ENCODE measurements around the gene CDK5R1.

Gene CDK5R1

GRCh38 chr17:32503251-32504165 lies 16.7 kb downstream of the CDK5R1 start:
- no peak for DNase-seq
- no peaks in the 10 kb centered on the region for H3K4me1 ChIP-seq

DNA sequence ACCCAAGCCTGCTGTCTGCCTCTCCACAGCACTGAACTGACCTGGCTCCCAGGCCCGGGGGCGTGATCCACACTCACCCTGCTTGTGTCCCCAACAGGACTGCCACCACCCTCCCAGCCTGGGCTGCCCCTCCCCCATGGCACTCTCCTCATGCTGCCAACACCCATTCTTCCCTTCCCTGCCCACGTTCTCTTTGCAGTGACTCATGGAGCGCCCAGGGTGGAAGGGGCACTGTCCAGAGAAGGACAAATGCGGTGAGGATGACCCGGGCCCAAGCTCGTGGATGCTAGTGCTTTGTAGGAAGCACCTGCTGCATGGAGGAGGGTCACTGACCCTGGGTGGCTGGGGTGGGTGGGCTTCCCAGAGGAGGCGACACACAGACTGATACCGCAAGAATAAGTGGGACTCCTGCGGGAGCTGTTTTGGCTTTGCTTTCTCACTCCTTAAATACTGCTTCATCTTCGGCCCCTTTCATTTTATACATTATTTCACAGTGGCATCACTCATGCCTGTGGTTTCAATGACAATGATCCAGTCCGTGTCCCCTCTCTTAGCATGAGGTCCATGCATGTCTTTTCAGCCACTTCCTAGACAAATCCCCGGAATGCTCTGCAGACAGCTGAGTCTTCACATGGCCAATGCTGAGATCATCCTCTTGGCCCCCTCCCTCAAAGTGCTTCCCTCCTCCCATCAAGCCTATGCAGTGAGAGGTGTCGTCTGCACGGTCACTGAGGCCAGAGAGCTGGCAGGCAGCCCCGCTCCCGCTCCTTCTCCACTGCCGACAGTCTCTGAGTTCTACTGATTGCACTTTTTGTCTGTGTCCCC lies 17.6 kb downstream of the CDK5R1 start:
- DNase-seq = no peak
- H3K9me3 ChIP-seq = no peaks in the 10 kb centered on the region
- H3K36me3 ChIP-seq = no peaks in the 10 kb centered on the region
- H3K4me3 ChIP-seq (ENCODE audit: low read depth, low read length) = no peak overlapping the region
- TF ChIP-seq, protein P1, sequence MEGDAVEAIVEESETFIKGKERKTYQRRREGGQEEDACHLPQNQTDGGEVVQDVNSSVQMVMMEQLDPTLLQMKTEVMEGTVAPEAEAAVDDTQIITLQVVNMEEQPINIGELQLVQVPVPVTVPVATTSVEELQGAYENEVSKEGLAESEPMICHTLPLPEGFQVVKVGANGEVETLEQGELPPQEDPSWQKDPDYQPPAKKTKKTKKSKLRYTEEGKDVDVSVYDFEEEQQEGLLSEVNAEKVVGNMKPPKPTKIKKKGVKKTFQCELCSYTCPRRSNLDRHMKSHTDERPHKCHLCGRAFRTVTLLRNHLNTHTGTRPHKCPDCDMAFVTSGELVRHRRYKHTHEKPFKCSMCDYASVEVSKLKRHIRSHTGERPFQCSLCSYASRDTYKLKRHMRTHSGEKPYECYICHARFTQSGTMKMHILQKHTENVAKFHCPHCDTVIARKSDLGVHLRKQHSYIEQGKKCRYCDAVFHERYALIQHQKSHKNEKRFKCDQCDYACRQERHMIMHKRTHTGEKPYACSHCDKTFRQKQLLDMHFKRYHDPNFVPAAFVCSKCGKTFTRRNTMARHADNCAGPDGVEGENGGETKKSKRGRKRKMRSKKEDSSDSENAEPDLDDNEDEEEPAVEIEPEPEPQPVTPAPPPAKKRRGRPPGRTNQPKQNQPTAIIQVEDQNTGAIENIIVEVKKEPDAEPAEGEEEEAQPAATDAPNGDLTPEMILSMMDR (IDR thresholded peaks at IDR 0.05; ENCODE audit: low read depth, low read length) = no peak
- no peaks in the 10 kb centered on the region for H3K4me1 ChIP-seq
- no peaks in the 10 kb centered on the region for H3K27me3 ChIP-seq

More at GRCh38 chr17:32503251-32504165, 16.7 kb downstream of the CDK5R1 start:
- Histone ChIP-seq H3K36me3 (no peaks in the 10 kb centered on the region), H3K27me3 (no peaks in the 10 kb centered on the region), H3K9me3 (no peaks in the 10 kb centered on the region), H3K4me3 (ENCODE audit: low read depth, low read length) (no peak overlapping the region)
- TF ChIP-seq, protein P1 (IDR thresholded peaks at IDR 0.05; ENCODE audit: low read depth, low read length) = no peak

- Histone ChIP-seq H3K9me3 (no peaks in the 10 kb centered on the region), H3K4me1 (no peaks in the 10 kb centered on the region), H3K27me3 (no peaks in the 10 kb centered on the region), H3K36me3 (no peaks in the 10 kb centered on the region), H3K4me3 (ENCODE audit: low read depth, low read length) (no peak overlapping the region)
- TF ChIP-seq, protein P1 (IDR thresholded peaks at IDR 0.05; ENCODE audit: low read depth, low read length) = no peak
- DNase-seq = no peak
Observed at GRCh38 chr17:32508926-32509325, 22.1 kb downstream of the CDK5R1 start.

GRCh38 chr17:32510466-32510865 lies 23.7 kb downstream of the CDK5R1 start:
- DNase-seq = no peak
- TF ChIP-seq, protein P1 (IDR thresholded peaks at IDR 0.05; ENCODE audit: low read depth, low read length) = no peak
- Histone ChIP-seq H3K4me1 (no peaks in the 10 kb centered on the region), H3K9me3 (no peaks in the 10 kb centered on the region), H3K36me3 (no peaks in the 10 kb centered on the region), H3K4me3 (ENCODE audit: low read depth, low read length) (no peak overlapping the region), H3K27me3 (no peaks in the 10 kb centered on the region)

DNA sequence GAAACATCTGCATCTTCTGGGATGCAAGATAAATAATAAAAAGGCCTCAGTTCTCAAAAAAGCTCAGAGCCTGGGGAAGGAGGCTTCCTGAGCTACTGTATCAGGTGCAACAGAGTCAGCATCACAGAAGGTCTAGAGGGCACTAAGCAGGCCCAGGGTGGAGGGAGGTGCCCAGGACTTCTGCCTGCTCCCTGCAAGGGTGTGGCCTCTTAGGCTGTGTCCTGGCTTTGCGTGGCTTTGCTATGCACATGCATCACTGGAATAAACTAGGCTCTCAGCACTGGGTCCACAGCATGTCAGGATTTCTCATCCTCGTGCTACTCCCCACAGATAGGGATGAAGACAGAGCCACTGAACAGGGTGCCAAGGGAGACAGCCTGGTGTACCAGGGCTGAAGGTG lies 25.5 kb downstream of the CDK5R1 start:
- no peaks in the 10 kb centered on the region for H3K4me1 ChIP-seq
- DNase-seq = no peak
- H3K9me3 ChIP-seq = no peaks in the 10 kb centered on the region
- TF ChIP-seq, protein P1 (IDR thresholded peaks at IDR 0.05; ENCODE audit: low read depth, low read length) = no peak
- H3K4me3 ChIP-seq (ENCODE audit: low read depth, low read length) = no peak overlapping the region
- H3K27me3 ChIP-seq = no peaks in the 10 kb centered on the region
- H3K36me3 ChIP-seq = no peaks in the 10 kb centered on the region
